Trophoblast cell (in vitro differentiated cells and primary cell): ENCODE data around the gene CTDSPL. TPM values are rescaled to one million over a fixed set of nuclear protein-coding genes. Genes with fewer than 3 reads are reported as not detected.

Experiments
- DNase-seq, 2 donors: peaks; one replicate each; pipeline ENCODE4 v3.0.0-alpha.2; 2016
- H2AFZ ChIP-seq: 2 replicates; pipeline ENCODE4 v1.6.1; 2013; ENCODE audit warnings: low read length, moderate library complexity, mild to moderate bottlenecking; ENCODE audit not compliant: insufficient read depth, poor library complexity
- H2AK5ac ChIP-seq: 2 replicates; pipeline ENCODE4 v1.6.1; 2013; ENCODE audit warnings: mild to moderate bottlenecking, low read length
- H2BK120ac ChIP-seq: 2 replicates; pipeline ENCODE4 v1.6.1; 2013; ENCODE audit warnings: low read length, mild to moderate bottlenecking, moderate library complexity; ENCODE audit not compliant: insufficient read depth, poor library complexity
- H2BK12ac ChIP-seq: 2 replicates; pipeline ENCODE4 v1.6.1; 2013; ENCODE audit warnings: mild to moderate bottlenecking, low read length, moderate library complexity
- H2BK5ac ChIP-seq: 2 replicates; pipeline ENCODE4 v1.6.1; 2013; ENCODE audit warnings: low read length, low read depth, moderate library complexity, mild to moderate bottlenecking; ENCODE audit not compliant: poor library complexity
- H3K14ac ChIP-seq: 2 replicates; pipeline ENCODE4 v1.6.1; 2013; ENCODE audit warnings: mild to moderate bottlenecking, low read length
- H3K18ac ChIP-seq: 2 replicates; pipeline ENCODE4 v1.6.1; 2013; ENCODE audit warnings: mild to moderate bottlenecking, low read length
- H3K23ac ChIP-seq: 2 replicates; pipeline ENCODE4 v1.6.1; 2013; ENCODE audit warnings: low read length
- H3K27ac ChIP-seq: 2 replicates; pipeline ENCODE4 v1.5.1; 2013; ENCODE audit warnings: low read depth, mild to moderate bottlenecking, inconsistent platforms, low read length, moderate library complexity
- H3K27me3 ChIP-seq: 2 replicates; pipeline ENCODE4 v1.6.1; 2013; ENCODE audit warnings: inconsistent platforms, mild to moderate bottlenecking, low read length, moderate library complexity; ENCODE audit not compliant: insufficient read depth
- H3K36me3 ChIP-seq, 2 experiments: 1 replicate in 1 of 2; 2 replicates in 1 of 2; pipeline ENCODE4 v1.6.1; 2013; ENCODE audit warnings: low read length in 2 of 2, mild to moderate bottlenecking in 2 of 2, moderate library complexity in 1 of 2; ENCODE audit not compliant: insufficient read depth in 2 of 2, control insufficient read depth in 1 of 2
- H3K4ac ChIP-seq: 2 replicates; pipeline ENCODE4 v1.6.1; 2013; ENCODE audit warnings: low read depth, mild to moderate bottlenecking, low read length, moderate library complexity
- H3K4me1 ChIP-seq, 2 experiments: 1 replicate in 1 of 2; 2 replicates in 1 of 2; pipeline ENCODE4 v1.6.1; 2013; ENCODE audit warnings: low read length in 2 of 2, mild to moderate bottlenecking in 2 of 2, moderate library complexity in 1 of 2; ENCODE audit not compliant: insufficient read depth in 2 of 2, control insufficient read depth in 1 of 2
- H3K4me2 ChIP-seq: 2 replicates; pipeline ENCODE4 v1.6.1; 2013; ENCODE audit warnings: inconsistent platforms, mild to moderate bottlenecking, low read length, moderate library complexity
- H3K4me3 ChIP-seq: 2 replicates; pipeline ENCODE4 v1.5.1; 2013; ENCODE audit warnings: mild to moderate bottlenecking, low read depth, low read length, inconsistent platforms
- H3K79me1 ChIP-seq: one replicate; pipeline ENCODE4 v1.6.1; 2013; ENCODE audit warnings: low read length
- H3K79me2 ChIP-seq: 2 replicates; pipeline ENCODE4 v1.6.1; 2013; ENCODE audit warnings: low read length, mild to moderate bottlenecking; ENCODE audit not compliant: control insufficient read depth, insufficient read depth, poor library complexity
- H3K9ac ChIP-seq: 2 replicates; pipeline ENCODE4 v1.6.1; 2013; ENCODE audit warnings: mild to moderate bottlenecking, low read length
- H3K9me3 ChIP-seq: 2 replicates; pipeline ENCODE4 v1.6.1; 2013; ENCODE audit warnings: low read depth, mild to moderate bottlenecking, control low read depth, inconsistent platforms, low read length; ENCODE audit not compliant: insufficient read depth
- H4K12ac ChIP-seq: 2 replicates; pipeline ENCODE4 v1.6.1; 2013; ENCODE audit warnings: low read depth, mild to moderate bottlenecking, low read length, moderate library complexity
- H4K8ac ChIP-seq: 2 replicates; pipeline ENCODE4 v1.6.1; 2013; ENCODE audit warnings: low read depth, mild to moderate bottlenecking, low read length, moderate library complexity
- H4K91ac ChIP-seq: one replicate; pipeline ENCODE4 v1.6.1; 2013; ENCODE audit warnings: low read depth, mild to moderate bottlenecking, low read length, moderate library complexity
- WGBS: extraction: QIAGEN DNeasy Blood & Tissue Kit; methylation state at CpG from one replicate; pipeline ENCODE4 v1.1.7; 2013; ENCODE audit warnings: missing lambda C conversion rate; ENCODE audit not compliant: insufficient read length, insufficient coverage; ENCODE audit errors: extremely low coverage; 5-methylcytosine and 5-hydroxymethylcytosine counted together
- polyA plus RNA-seq: library from polyadenylated mRNA; stranded (reverse); fragments of 200-250 nt; gene quantifications from 2 replicates; pipeline ENCODE4 v1.2.3, GENCODE V29; 2013

The CTDSPL gene, protein sequence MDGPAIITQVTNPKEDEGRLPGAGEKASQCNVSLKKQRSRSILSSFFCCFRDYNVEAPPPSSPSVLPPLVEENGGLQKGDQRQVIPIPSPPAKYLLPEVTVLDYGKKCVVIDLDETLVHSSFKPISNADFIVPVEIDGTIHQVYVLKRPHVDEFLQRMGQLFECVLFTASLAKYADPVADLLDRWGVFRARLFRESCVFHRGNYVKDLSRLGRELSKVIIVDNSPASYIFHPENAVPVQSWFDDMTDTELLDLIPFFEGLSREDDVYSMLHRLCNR
- 13.2 and 13.3 TPM in 2 replicates for polyA plus RNA-seq

- peak within 1 kb of the TSS; percentile 74 for H2BK120ac ChIP-seq
- peaks cover 12% of the 10 kb centered on the region for H3K79me1 ChIP-seq
- H3K9me3 ChIP-seq: no peaks in the 10 kb centered on the region
- H2BK12ac ChIP-seq: peak within 1 kb of the TSS; percentile 15
- H3K4me3 ChIP-seq: peak within 1 kb of the TSS; percentile 95
- peak within 1 kb of the TSS; percentile 50 for H2BK5ac ChIP-seq
- H3K14ac ChIP-seq: peak within 1 kb of the TSS; percentile 79
- peaks cover 24 to 29% of the 10 kb centered on the region in 2 experiments for H3K4me1 ChIP-seq
- H3K27me3 ChIP-seq: no peaks in the 10 kb centered on the region
- peak within 1 kb of the TSS; percentile 13 for H3K27ac ChIP-seq
- H4K8ac ChIP-seq: peak within 1 kb of the TSS; percentile 82
- peak within 1 kb of the TSS; percentile 72 for H4K91ac ChIP-seq
- H3K79me2 ChIP-seq: peaks cover 12% of the 10 kb centered on the region
- H2AFZ ChIP-seq: peak within 1 kb of the TSS; percentile 68
- no peaks in the 10 kb centered on the region for H3K36me3 ChIP-seq
- H3K4ac ChIP-seq: peak within 1 kb of the TSS; percentile 29
- H4K12ac ChIP-seq: peak within 1 kb of the TSS; percentile 54
- peak in 1 of 2 donors; percentile 25 for DNase-seq
- H3K23ac ChIP-seq: peak within 1 kb of the TSS; percentile 11
- peak within 1 kb of the TSS; percentile 70 for H3K4me2 ChIP-seq
- peak within 1 kb of the TSS; percentile 24 for H2AK5ac ChIP-seq
- H3K9ac ChIP-seq: peak within 1 kb of the TSS; percentile 6
- WGBS: no CpG with 5 or more reads among the region's 57 CpGs
- peak within 1 kb of the TSS; percentile 76 for H3K18ac ChIP-seq
Measured at GRCh38 chr3:37861620-37862041, at the start of gene CTDSPL. TSS of gene CTDSPL (plus strand) at chr3:37861880. CDS start at chr3:37862200, 320 bp downstream.

DNA sequence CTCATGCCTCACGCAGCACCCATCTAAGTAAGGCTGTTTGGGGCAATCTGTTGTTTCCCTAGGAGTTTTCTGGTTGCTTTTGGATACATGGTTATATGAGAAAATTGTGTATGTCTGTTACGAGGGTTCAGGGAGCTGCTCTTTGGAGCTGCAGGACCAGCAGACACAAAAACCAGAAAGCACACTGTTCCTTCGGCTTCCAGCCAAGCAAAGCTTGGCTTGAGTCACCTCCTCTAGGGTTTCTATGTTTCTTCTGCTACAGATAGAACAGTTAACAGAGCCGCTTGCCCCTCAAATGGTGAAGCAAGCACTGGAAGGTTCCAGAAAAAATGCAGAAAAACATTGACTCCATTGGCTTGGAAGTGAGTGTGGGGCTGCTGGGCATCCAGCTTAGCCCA, 49.2 kb upstream of the CTDSPL start:
- H3K14ac ChIP-seq: no peak overlapping the region
- no peak overlapping the region for H4K12ac ChIP-seq
- peaks cover 2% of the 10 kb centered on the region for H3K9me3 ChIP-seq
- H3K23ac ChIP-seq: no peak overlapping the region
- no peak overlapping the region for H3K18ac ChIP-seq
- H3K27me3 ChIP-seq: no peaks in the 10 kb centered on the region
- no peak overlapping the region for H2BK5ac ChIP-seq
- no peak overlapping the region for H2BK12ac ChIP-seq
- H3K79me2 ChIP-seq: no peaks in the 10 kb centered on the region
- H3K4me3 ChIP-seq: no peak overlapping the region
- H3K4ac ChIP-seq: no peak overlapping the region
- no peak overlapping the region for H3K4me2 ChIP-seq
- H4K91ac ChIP-seq: no peak overlapping the region
- H3K36me3 ChIP-seq: peaks cover 0 to 2% of the 10 kb centered on the region in 2 experiments
- no peak overlapping the region for H3K27ac ChIP-seq
- no peak for DNase-seq
- no peak overlapping the region for H2BK120ac ChIP-seq
- H2AK5ac ChIP-seq: no peak overlapping the region
- no peaks in the 10 kb centered on the region for H3K4me1 ChIP-seq
- H3K79me1 ChIP-seq: no peaks in the 10 kb centered on the region
- H4K8ac ChIP-seq: no peak overlapping the region
- H2AFZ ChIP-seq: no peak overlapping the region
- WGBS: no CpG with 5 or more reads among the region's 4 CpGs
- no peak overlapping the region for H3K9ac ChIP-seq

DNA sequence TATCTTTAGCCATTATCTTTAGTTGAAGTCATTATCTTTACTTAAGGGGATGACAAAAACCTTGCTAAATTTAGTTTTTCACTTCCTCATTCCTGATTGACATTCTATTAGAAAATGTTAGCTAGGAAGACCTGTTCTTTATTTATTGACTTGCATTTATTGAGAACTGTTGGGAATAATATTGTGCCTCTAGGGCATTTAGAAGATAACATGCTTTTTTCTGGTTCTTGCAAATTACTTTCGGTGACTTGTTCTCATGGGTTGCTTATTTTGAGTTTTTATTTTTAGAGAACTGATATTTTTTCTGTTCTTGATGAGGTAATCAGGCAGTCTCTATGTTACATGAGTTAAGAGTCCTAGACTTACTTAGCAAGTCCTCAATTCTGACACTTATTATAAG, 48.3 kb upstream of the CTDSPL start:
- Histone ChIP-seq H3K4ac (no peak overlapping the region), H4K8ac (no peak overlapping the region), H3K4me3 (no peak overlapping the region), H2BK5ac (no peak overlapping the region), H3K9ac (no peak overlapping the region), H3K79me2 (no peaks in the 10 kb centered on the region), H3K9me3 (no peaks in the 10 kb centered on the region), H3K36me3 (peaks cover 0 to 2% of the 10 kb centered on the region in 2 experiments), H4K91ac (no peak overlapping the region), H3K27ac (no peak overlapping the region), H2AK5ac (no peak overlapping the region), H3K79me1 (no peaks in the 10 kb centered on the region), H3K23ac (no peak overlapping the region), H2BK12ac (no peak overlapping the region), H3K4me2 (no peak overlapping the region), H2BK120ac (no peak overlapping the region), H4K12ac (no peak overlapping the region), H2AFZ (no peak overlapping the region), H3K4me1 (no peaks in the 10 kb centered on the region), H3K14ac (no peak overlapping the region), H3K18ac (no peak overlapping the region), H3K27me3 (no peaks in the 10 kb centered on the region)
- WGBS: no CpG with 5 or more reads among the region's 1 CpG
- DNase-seq: no peak

DNA sequence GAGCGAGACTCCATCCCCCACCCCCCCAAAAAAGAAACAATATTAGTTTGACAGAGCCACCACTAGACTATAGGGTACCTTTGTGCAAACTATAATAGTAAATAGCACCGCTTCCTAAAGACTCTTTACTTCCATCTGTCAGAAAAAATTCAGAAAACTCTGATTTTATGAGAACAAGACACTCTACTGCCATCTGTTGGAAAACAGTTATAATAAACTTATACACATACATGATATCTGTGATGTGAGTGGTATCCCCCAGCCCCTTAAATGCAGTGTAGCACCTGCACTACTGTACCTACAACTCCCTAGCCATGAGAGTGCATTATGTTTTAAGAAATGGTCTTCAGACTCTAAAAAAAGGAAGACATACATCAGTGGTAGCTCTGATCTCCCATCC, 47.1 kb upstream of the CTDSPL start:
- Histone ChIP-seq H3K27ac (no peak overlapping the region), H2BK5ac (no peak overlapping the region), H3K79me2 (no peaks in the 10 kb centered on the region), H4K12ac (no peak overlapping the region), H2BK120ac (no peak overlapping the region), H4K91ac (no peak overlapping the region), H3K4me1 (peaks cover 0 to under 1% of the 10 kb centered on the region in 2 experiments), H3K79me1 (no peaks in the 10 kb centered on the region), H2BK12ac (no peak overlapping the region), H3K36me3 (peaks cover 0 to 2% of the 10 kb centered on the region in 2 experiments), H3K4me2 (no peak overlapping the region), H3K23ac (no peak overlapping the region), H3K14ac (no peak overlapping the region), H3K4ac (no peak overlapping the region), H3K9ac (no peak overlapping the region), H3K9me3 (no peaks in the 10 kb centered on the region), H2AFZ (no peak overlapping the region), H2AK5ac (no peak overlapping the region), H3K27me3 (no peaks in the 10 kb centered on the region), H3K4me3 (no peak overlapping the region), H3K18ac (no peak overlapping the region), H4K8ac (no peak overlapping the region)
- WGBS: no CpG with 5 or more reads among the region's 2 CpGs
- peak in 1 of 2 donors; percentile 37 for DNase-seq
